ENCODE data around the gene EIF2A.
"Not testable (repeated sequence)": the region's sequence is repeated elsewhere in the genome, so short reads cannot be mapped to it uniquely, and the experiment has no call there.

The EIF2A gene

GRCh38 chr3:150546226-150547044 lies at the start of gene EIF2A, which contains the start of gene SERP1:
EIF2A (plus strand) TSS chr3:150546787; CDS start chr3:150546803, 16 bp downstream.
SERP1 (minus strand) TSS chr3:150546496; CDS start chr3:150546135, 361 bp downstream.
- peak; percentile 99 for DNase-seq

DNA sequence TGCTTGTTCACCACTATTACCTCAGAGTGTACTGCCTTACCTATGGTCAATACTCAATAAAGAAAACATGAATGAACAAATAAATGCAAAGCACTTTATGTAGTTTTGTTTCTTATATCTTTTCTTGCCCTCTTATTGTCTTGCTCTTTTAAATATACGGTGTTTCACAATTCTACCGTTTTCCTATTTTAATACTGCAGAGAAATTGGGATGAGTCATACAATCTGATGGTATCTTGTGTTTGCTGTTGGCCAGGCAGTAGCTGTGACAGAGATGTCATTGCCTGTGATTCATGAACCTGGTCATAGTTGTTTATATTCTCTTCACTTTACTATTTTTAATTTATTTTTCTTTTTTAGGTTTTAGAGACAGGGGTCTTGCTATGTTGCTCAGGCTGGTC lies 48.6 kb upstream of the EIF2A start:
- no peak for DNase-seq

DNA sequence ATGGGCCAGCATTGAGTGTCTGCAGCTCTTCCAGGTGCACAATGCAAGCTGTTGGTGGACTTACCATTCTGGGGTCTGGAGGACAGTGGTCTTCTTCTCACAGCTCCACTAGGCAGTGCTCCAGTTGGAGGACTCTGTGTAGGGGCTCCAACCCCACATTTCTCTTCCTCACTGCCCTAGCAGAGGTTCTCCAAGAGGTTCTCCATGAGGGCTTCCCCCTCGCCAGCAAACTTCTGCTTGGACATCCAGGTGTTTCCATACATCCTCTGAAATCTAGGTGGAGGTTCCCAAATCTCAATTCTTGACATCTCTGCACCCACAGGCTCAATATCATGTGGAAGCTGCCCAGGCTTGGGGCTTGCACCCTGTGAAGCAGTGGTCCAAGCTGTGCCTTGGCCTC lies 45.6 kb upstream of the EIF2A start:
- DNase-seq: not testable (repeated sequence)

DNA sequence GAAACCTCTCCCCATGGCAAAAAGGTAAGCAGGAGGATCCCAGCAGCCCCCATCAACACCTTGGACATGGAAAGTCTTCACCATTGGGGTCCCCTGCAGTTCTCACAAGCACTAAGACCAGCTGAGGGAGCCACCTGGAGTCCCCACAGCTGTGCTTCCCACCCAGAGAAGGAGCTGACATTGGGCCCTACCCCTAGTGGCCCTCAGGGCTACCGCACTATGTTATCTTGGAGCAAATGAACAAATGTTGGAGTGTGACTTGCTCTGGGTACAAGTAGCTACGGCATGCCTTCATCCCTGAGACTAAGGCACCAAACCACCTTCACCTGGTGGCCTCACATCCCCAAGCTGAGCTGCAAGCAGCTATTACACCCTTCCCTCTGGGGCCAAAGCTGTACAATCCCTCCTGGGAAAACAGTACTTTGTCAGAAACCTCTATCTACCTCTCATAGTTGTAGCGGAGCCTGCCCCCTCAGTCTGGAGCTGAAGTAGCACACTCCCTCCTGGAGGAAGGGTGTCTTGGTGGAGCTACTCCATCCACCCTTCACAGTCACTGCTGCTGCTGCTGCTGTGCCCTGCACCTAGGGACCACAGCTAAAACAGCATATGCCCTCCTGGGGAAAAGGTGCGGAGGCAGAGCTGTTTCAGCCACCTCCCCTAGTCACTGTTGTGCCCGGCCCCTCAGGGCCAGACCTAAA lies 43.0 kb upstream of the EIF2A start:
- no peak for DNase-seq

GRCh38 chr3:150504483-150504882 lies 42.1 kb upstream of the EIF2A start:
- no peak for DNase-seq

DNA sequence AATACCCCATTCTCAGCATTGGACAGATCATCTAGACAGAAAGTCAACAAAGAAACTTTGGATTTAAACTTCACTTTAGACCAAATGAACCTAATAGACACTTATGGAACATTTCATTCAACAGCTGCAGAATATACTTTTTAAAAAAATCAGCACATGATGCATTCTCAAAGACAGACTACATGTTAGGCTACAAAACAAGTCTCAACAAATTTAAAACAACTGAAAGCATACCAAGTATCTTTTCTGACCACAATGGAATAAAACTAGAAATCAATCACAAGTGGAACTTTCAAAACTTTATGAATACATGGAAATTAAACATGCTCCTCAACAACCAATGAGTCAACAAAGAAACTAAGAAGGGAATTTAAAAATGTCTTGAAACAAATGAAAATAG lies 38.2 kb upstream of the EIF2A start:
- DNase-seq: no peak

- no peak for DNase-seq
Observed at GRCh38 chr3:150509780-150510179, 36.8 kb upstream of the EIF2A start.

- no peak for DNase-seq
Observed at GRCh38 chr3:150511122-150511821, 35.3 kb upstream of the EIF2A start.

DNA sequence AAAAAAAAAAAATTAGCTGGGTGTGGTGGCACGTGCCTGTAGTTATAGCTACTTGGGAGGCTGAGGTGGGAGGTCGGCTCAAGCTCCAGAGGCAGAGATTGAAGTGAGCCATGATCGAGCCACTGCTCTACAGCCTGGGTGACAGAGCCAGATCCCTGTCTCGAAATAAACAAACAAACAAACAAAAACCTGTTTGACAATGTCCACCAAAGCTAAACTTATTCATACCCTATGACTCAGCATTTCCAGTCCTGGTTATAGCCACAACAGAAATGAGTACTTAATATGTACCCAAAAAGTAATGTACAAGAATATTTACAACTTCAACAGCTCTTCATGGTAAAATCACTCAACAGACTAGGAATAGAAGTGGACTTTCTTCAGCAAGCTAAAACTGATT lies 31.4 kb upstream of the EIF2A start:
- no peak for DNase-seq

GRCh38 chr3:150519026-150519425 lies 27.6 kb upstream of the EIF2A start:
- no peak for DNase-seq

- no peak for DNase-seq
Observed at GRCh38 chr3:150520408-150520807, 26.2 kb upstream of the EIF2A start.

GRCh38 chr3:150521463-150521862 lies 25.1 kb upstream of the EIF2A start:
- DNase-seq: no peak

GRCh38 chr3:150523538-150523937 lies 23.0 kb upstream of the EIF2A start:
- DNase-seq: no peak

DNA sequence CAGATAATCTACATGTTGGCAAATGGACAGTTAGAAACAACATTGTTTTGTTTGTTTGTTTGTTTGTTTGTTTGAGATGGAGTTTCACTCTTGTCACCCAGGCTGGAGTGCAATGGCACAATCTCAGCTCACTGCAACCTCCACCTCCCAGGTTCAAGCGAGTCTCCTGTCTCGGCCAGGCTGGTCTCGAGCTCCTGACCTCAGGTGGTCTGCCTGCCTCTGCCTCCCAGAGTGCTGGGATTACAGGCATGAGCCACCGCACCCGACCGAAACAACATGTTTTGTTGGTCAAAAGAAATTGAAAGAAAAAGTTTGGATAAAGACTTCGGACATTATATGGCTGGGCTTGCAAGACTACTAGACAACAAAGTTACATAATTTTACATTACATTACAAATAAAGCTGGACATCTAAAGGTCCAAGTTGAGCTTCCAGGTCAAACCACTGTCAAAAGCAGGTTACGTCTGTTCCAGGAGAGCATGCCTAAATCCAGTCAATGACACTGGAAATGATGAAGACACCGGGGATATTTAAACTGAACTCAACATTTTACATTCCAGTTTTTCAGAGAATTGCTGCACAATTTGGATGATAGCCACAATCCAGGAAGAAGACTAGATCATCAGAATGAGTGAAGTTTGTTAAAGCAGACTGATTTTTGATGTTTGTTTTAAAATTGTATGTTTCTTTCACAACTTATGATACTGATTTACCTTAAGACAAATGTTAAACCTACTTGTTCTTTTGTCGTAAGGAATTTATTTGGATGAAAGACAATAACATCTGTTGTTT lies 18.9 kb upstream of the EIF2A start:
- no peak for DNase-seq

DNA sequence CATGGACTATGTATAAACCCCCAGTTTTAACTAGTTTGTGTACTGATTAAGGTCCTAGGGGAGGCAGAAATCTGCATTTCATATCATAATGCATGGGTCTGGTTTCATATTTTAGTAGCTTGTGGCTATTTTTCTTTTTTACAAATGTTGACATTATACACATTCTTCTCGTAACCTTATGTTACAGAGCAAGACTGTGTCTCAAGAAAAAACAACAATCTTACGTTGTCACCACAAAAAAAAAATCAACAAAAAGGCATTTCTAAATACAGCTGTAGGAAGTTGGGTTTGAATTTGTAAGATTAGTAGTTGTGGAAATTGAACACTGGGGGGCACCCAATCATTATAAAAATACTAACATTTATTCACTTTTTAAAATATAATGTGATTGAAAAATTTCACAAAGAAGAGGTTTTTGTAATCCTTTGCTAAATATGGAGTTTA lies 18.2 kb upstream of the EIF2A start:
- peak in 1 of 2 donors; percentile 46 for DNase-seq

DNA sequence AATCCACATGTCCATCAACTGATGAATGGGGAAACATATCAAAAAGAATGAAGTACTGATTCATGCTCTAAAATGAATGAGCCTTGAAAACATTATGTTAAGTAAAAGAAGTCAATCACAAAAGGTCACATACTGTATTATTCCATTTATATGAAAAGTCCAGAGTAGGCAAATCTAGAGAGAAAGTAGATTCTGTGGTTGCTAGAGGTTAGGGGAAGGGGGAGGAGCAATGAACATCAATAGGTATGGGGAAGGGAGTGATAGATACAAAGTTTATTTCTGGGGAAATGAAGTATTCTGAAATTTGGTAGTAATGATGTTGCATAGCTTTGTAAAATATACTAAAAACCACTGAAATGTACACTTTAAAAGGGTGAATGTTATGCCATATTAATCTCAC lies 14.8 kb upstream of the EIF2A start:
- no peak for DNase-seq

DNA sequence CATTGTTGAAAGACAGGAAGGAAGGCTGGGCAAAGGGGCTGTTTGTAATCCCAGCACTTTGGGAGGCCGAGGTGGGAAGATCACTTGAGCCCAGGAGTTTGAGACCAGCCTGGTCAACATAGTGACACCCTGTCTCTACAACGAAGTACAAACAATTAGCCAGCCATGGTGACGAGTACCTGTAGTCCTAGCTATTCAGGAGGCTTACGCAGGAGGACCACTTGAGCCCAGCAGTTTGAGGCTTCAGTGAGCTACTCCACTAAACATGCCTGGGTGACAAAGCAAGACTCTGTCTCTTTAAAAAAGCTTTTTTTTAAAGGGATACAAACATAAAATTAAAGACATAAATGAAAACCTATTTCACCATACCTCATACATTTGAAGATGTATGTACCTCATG lies 11.4 kb upstream of the EIF2A start:
- no peak for DNase-seq

DNA sequence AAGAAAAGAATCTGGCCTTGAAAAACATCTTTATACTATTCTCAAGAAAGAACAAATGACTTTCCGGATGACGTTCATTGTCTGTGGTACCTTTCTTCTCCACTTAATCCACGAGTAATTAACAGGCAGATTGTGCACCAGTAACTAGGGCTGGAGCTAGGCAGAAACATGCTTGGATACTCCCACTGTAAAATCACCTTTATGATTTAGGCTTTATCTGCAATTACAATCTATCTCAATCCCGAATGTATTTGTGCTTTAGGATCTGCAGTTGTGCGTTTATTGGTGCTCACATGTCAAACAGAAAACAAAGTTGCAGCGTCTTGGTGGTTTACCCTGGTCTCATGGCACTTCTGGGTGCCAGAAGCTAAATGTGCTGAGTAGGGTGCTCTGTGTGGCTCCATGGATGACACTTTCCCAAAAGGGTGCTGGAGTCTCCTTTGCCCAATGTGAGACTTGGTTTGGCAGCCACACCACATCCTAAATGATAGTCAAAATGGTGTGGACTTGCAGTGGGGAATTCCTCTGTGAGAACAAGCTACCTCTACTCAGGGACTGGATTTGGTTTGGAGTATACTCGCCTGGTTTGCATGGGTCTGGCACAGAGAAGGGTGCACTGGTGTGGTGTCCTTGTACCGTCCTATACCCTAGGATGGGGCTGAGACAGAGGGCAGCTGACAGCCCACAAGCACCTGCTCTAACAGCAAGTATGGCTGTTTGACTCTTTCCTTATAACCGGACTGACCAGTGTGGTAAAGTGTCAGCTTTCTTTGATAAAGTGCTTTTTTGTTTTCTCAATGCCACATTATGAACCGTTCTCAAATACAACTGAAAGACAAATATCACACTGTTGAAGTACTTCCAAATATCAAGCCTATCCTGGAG lies 8.0 kb upstream of the EIF2A start:
- DNase-seq: no peak

DNA sequence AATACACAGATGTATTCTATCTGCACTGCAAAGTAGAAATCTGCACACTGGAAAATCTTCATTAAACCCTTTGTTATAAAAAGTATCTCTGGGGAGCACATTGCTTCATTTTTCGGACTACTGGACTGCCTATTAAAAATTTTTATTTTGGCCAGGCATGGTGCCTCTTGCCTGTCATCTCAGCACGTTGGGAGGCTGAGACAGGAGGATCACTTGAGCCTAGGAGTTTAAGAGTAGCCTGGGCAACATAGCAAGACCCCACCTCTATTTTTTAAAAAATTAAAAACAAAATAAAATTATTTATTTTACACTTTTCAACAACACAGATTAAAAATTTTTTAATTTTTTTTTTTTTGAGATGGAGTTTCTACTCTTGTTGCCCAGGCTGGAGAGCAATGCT lies 6.3 kb upstream of the EIF2A start:
- no peak for DNase-seq

DNA sequence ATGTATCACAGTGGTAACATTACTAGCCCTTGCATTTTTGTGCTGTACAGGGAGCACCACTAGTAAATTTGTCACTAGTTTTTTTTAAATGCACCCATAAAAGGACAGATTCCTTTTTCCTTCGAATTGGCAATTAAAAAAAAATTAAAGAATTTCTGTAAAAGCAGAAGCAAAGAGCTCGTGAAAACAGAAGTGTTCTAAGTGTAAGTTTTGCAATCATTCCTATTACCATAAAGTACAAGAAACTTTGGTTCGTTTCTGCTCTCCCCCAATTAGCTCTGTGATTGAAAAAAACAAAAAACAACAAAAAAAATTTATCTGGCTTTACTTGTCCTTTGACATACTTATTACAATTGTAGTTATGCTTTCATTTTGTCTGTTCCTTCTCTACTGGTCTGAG lies 5.6 kb upstream of the EIF2A start:
- no peak for DNase-seq

DNA sequence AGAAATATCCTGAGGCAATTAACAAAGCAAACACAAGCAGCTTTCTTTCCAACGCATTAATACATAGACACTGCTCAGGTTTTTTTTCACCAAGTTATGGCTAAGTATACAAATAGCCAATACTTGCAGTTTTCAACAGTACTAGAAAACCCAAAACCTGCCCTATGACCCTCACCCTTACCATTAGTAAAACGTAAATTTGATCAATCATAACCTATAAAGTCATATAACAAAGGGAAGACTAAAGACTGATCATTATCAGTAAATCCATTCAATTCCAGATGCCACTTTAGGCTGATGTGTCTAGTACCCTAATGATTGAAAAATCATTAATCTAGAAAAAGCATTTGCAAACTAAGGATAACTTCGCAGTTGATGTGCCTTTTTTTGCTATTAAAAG lies 3.5 kb upstream of the EIF2A start:
- no peak for DNase-seq

- DNase-seq: no peak
Observed at GRCh38 chr3:150543531-150543930, 3.1 kb upstream of the EIF2A start.

Data from CD4-positive, alpha-beta T cell treated with Interferon alpha-2 for 1 hour (primary cell).